NCI-H2196 (cell line): ENCODE data around the gene ARHGEF1.

Experiments
- DNase-seq: peaks from one replicate; lab custom pipeline; 2025; ENCODE audit not compliant: unreplicated experiment; lab: John Stamatoyannopoulos, UW

The ARHGEF1 gene

GRCh38 chr19:41917676-41918075 lies 34.7 kb downstream of the ARHGEF1 start:
- no peak for DNase-seq

GRCh38 chr19:41918095-41918494 lies 35.1 kb downstream of the ARHGEF1 start:
- DNase-seq = no peak

GRCh38 chr19:41918653-41919244 lies 35.8 kb downstream of the ARHGEF1 start:
- no peak for DNase-seq

- DNase-seq = no peak
These were observed 37.1 kb downstream of the ARHGEF1 start for GRCh38 chr19:41919948-41920712.

DNA sequence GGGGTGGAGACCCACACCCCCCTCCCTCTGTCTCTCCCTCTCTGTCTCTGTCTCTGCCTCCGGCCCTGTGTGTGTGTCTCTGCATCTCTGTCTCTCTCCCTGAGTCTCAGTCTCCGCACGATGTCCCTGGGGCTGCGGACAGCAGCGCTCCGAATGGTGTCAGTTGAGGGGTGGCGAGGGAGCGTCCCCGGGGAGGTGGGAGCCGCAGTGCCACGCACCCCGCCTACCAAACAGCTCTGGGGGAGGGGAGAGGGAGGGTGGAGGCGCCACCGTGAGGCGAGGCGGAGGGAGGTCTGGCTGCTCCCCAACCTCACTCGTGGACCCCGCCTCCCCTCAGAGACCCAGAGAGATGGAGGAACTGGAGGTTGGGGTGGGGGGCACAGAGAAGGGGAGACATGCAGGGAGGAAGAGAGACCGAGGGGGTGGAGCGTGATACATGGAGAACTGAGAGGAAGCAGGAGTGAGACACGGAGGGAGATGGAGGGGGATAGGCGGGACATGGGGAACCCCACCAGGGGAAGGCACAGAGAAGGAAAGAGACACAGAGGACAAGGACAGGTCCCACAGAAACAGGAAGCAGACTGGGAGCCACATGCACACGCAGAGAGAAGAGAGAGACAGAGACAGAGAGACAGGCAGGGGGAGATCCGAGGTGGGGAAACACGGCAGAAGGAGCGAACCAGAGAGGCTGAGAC lies 38.0 kb downstream of the ARHGEF1 start:
- DNase-seq = no peak

GRCh38 chr19:41921577-41922576 lies 38.9 kb downstream of the ARHGEF1 start:
- no peak for DNase-seq

DNA sequence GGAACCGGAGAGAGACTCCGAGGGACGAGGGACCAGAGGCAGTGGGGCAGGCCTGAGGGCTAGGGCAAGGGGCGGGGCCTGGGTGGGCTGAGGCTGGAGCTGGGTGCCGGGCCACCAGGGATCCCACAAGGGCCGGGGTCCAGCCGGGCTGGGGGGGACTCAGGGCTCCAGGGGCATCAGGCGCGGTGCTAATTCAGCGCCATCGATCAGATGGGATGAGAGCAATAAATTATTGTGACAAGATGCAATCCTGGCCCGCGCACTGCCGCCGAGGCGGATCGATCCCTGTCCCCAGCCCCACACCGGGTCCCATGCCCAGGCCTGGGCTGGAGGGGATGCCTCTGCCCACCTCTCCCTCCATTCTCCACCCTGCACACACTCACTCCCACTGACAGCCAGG lies 39.6 kb downstream of the ARHGEF1 start:
- DNase-seq = no peak

DNA sequence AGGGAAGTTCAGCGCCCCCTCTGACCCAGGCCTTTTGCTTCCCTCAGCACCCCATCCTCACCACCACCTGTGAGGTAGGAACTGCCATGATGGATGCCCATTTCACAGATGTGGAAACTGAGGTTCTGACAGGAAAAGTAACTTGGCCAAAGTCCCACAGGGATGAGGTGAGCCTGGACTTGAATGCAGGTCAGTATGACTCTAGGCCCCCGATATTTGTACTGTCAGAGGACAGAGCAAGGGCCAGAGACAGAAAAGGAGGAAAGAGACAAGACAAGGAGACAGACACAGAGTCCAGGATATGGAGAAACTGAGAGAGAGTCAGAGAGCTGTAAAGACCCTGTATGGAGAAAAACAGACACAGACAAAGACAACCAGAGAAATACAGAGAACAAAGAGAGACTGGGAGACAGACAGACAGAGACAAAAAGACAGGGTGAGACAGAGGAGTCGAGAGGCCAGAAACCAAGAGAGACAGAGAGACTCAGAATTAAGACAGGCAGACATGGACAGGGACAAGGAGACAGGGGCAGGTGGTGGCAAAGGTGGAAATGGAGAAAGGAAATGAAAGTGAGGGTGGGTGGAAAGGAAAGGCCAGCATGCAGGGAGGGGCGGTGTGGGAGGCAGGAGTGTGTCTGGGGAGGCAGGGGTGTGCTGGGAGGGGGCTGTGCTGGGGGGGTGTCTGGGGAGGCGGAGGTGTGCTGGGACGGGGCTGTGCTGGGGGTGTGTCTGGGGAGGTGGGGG lies 40.2 kb downstream of the ARHGEF1 start:
- no peak for DNase-seq

GRCh38 chr19:41924151-41925145 lies 41.5 kb downstream of the ARHGEF1 start:
- DNase-seq = no peak

- no peak for DNase-seq
These were observed 42.4 kb downstream of the ARHGEF1 start for GRCh38 chr19:41925208-41926003.

DNA sequence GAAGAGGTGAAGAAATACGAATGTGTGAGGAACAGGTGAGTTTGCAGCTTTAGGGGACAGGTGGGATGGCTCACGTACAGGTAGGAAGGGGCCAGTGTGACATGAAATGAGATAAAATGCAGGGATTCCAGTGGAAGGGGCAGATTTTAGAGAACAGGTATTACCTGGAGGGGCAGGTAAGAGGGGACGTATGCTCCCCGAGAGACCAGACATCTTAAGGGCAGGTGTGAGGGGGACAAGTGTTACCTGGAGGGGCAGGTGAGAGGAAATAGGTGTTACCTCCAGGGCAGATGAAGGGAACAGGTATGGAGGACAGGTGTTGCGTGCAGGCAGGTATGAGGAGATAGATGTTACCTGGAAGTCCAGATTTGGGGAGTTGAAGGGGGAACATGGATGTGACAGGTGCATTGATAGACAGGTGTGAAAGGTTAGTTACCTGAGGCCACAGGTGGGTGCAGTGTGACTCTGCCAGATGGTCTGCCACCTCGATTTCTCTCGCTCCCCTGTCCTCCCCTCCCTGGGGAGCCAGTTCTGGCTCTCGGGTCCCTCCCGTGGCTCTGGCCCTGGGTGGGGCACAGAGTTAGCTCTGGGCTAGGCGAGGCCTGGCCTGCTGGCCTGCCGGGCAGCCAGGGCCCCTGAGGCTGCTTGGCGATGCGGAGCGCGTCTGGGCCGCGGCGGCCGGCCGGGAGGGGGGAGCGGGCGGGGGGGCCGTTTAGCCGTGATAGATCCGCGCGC lies 43.2 kb downstream of the ARHGEF1 start:
- no peak for DNase-seq

DNA sequence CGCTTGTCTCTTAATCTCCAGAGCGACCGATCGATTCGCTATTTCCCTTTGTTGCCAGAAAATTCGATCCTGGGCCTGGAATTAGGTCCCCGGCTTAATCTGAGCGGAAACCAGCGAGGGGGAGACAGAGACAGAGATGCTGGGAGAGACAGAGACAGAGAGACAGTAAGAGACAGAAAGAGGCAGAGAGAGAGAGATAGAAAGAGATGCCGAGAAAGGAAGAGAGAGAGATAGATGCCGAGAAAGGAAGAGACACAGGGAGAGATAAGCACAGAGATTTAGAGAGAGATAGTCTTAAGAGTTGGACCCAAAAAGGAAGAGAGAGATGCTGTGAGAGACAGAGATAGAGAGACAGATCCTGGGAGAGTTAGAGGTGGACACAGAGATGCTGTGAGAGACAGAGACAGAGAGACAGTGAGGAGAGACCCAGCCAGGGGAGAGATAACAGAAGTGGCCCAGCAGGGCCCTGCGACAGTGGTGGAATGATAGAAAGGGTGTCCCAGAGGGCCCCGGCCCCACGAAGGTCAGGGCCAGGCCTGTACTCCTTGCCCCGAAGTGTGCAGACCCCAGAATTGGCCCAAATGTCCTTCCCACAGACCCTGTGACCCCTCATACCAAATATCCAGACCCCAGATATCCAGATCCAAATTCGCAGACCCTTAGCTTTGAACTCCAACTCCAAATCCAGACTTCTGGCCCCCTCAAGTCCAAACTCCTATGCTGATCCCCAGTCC lies 43.9 kb downstream of the ARHGEF1 start:
- no peak for DNase-seq

- no peak for DNase-seq
These were observed 44.7 kb downstream of the ARHGEF1 start for GRCh38 chr19:41927497-41928192.

- peak; percentile 9 for DNase-seq
These were observed 45.3 kb downstream of the ARHGEF1 start, which contains the start of gene ERFL for GRCh38 chr19:41928221-41928683. Gene ERFL, minus strand, starts transcription at chr19:41928449. Its CDS starts 15,530 bp downstream, at chr19:41912919.

GRCh38 chr19:41928754-41929535 lies 46.0 kb downstream of the ARHGEF1 start:
- no peak for DNase-seq
